ENCODE data around the gene IPO11.

IPO11 gene

GRCh38 chr5:62550103-62550502 lies 137.5 kb downstream of the IPO11 start:
- H3K27me3 ChIP-seq, result no peaks in the 10 kb centered on the region
- no peaks in the 10 kb centered on the region for H3K4me1 ChIP-seq
- H3K27ac ChIP-seq, result no peak overlapping the region
- intact Hi-C loops (cut with DNase I; ENCODE audit: low total_unique reads), result no loop called here
- H3K36me3 ChIP-seq, result peaks cover 0 to 4% (median 3%) of the 10 kb centered on the region in 3 donors
- H3K4me3 ChIP-seq, result no peak overlapping the region
- no peak for TF ChIP-seq CTCF (IDR thresholded peaks at IDR 0.05)
- H3K9me3 ChIP-seq, result no peaks in the 10 kb centered on the region
- DNase-seq, result no peak

- intact Hi-C loops (cut with DNase I; ENCODE audit: low total_unique reads), result no loop called here
- Histone ChIP-seq H3K36me3 (peaks cover 0 to 19% (median 4%) of the 10 kb centered on the region in 3 donors), H3K27me3 (no peaks in the 10 kb centered on the region), H3K4me1 (no peaks in the 10 kb centered on the region), H3K9me3 (no peaks in the 10 kb centered on the region), H3K4me3 (no peak overlapping the region), H3K27ac (no peak overlapping the region)
- no peak for DNase-seq
- no peak for TF ChIP-seq CTCF (IDR thresholded peaks at IDR 0.05)
These were observed 143.4 kb downstream of the IPO11 start for GRCh38 chr5:62555930-62556329.

GRCh38 chr5:62558941-62559340 lies 146.4 kb downstream of the IPO11 start:
- Histone ChIP-seq H3K36me3 (peaks cover 0 to 27% (median 10%) of the 10 kb centered on the region in 3 donors), H3K27me3 (no peaks in the 10 kb centered on the region), H3K4me1 (no peaks in the 10 kb centered on the region), H3K27ac (no peak overlapping the region), H3K4me3 (no peak overlapping the region), H3K9me3 (no peaks in the 10 kb centered on the region)
- TF ChIP-seq CTCF (IDR thresholded peaks at IDR 0.05), result no peak
- DNase-seq, result no peak
- intact Hi-C loops (cut with DNase I; ENCODE audit: low total_unique reads), result no loop called here

- Histone ChIP-seq H3K27me3 (no peaks in the 10 kb centered on the region), H3K4me3 (no peak overlapping the region), H3K36me3 (peaks cover 0 to 35% (median 18%) of the 10 kb centered on the region in 3 donors), H3K27ac (no peak overlapping the region), H3K9me3 (no peaks in the 10 kb centered on the region), H3K4me1 (no peaks in the 10 kb centered on the region)
- intact Hi-C loops (cut with DNase I; ENCODE audit: low total_unique reads), result no loop called here
- no peak for TF ChIP-seq CTCF (IDR thresholded peaks at IDR 0.05)
- DNase-seq, result no peak
These were observed 148.2 kb downstream of the IPO11 start for GRCh38 chr5:62560786-62561185.

GRCh38 chr5:62561896-62562295 lies 149.3 kb downstream of the IPO11 start:
- no peaks in the 10 kb centered on the region for H3K4me1 ChIP-seq
- intact Hi-C loops (cut with DNase I; ENCODE audit: low total_unique reads), result no loop called here
- H3K4me3 ChIP-seq, result no peak overlapping the region
- no peaks in the 10 kb centered on the region for H3K9me3 ChIP-seq
- no peak for DNase-seq
- H3K36me3 ChIP-seq, result peaks cover 8 to 45% (median 29%) of the 10 kb centered on the region in 3 donors
- no peak overlapping the region for H3K27ac ChIP-seq
- no peak for TF ChIP-seq CTCF (IDR thresholded peaks at IDR 0.05)
- no peaks in the 10 kb centered on the region for H3K27me3 ChIP-seq

GRCh38 chr5:62562867-62563266 lies 150.3 kb downstream of the IPO11 start:
- TF ChIP-seq CTCF (IDR thresholded peaks at IDR 0.05), result no peak
- Histone ChIP-seq H3K36me3 (peaks cover 16 to 51% (median 38%) of the 10 kb centered on the region in 3 donors), H3K27ac (no peak overlapping the region), H3K9me3 (peaks cover 0 to 4% (median 4%) of the 10 kb centered on the region in 3 donors), H3K4me1 (no peaks in the 10 kb centered on the region), H3K4me3 (no peak overlapping the region), H3K27me3 (no peaks in the 10 kb centered on the region)
- no peak for DNase-seq
- intact Hi-C loops (cut with DNase I; ENCODE audit: low total_unique reads), result no loop called here

Measured in tibial artery (tissue), 4 donors.